GM12872 (cell line): Measurements from ENCODE around the gene ROR1.

Source experiments
- CTCF ChIP-seq: IDR thresholded peaks from 3 replicates; pipeline ENCODE4 v1.5.1; 2011; ENCODE audit warnings: low read depth, mild to moderate bottlenecking, low read length, moderate library complexity; ENCODE audit not compliant: insufficient read depth

The ROR1 gene

GRCh38 chr1:63828322-63829044 lies 54.7 kb downstream of the ROR1 start:
- no peak for TF ChIP-seq CTCF

GRCh38 chr1:63829349-63830327 lies 55.8 kb downstream of the ROR1 start:
- no peak for TF ChIP-seq CTCF

DNA sequence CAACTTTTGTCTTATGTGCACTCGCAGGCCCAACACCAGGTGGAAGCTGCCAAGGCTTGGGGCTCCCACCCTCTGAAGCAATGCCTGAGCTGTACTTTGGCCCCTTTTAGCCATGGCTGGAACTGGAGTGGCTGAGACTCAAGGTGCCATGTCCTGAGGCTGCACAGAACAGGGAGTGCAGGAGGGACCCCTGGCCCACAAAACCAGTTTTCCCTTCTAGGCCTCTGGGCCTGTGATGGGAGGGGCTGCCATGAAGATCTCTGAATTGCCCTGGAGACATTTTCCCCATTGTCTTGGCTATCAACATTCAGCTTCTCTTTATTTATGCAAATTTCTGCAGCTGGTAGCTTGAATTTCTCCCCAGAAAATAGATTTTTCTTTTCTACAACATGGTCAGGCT lies 57.6 kb downstream of the ROR1 start:
- no peak for TF ChIP-seq CTCF

DNA sequence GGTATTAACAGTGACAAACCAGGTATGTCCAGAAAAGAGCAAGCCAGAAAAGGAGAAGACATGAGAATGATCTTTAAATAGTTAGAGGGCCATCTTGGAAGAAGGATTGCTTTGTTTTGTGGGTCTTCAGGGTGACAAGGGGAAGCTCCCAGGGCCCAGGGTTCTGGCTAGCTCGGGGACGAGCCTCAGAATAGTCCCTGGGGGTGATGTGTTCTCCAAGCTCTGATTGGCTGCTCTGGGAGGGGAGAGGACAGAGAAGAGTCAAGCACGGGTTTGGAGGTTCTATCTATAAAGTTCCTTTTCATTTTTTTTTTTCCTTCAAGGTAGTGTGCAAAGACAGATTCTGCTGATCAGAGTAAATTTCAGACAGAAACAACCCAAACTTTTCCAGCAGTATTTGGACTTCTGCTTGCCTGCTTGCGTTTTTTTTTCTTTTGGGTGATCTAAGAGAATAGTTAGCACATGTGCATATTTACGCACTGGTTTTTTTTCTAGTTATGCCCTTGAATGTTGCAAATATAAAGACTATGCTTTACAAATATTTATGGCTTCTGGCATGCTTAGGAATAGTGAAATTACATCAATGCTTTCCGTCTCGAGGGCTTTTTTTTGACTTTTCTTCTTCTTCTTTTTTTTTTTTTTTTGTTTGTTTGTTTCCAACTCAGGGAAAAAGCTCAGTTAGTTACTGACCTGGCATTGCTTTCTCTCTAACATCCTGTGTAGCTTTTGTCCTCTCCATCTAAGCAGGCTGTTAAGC lies 59.7 kb downstream of the ROR1 start:
- no peak for TF ChIP-seq CTCF

GRCh38 chr1:63835128-63835527 lies 61.3 kb downstream of the ROR1 start:
- no peak for TF ChIP-seq CTCF

- no peak for TF ChIP-seq CTCF
These were observed 62.6 kb downstream of the ROR1 start for GRCh38 chr1:63836374-63836773.

GRCh38 chr1:63836830-63837229 lies 63.0 kb downstream of the ROR1 start:
- TF ChIP-seq CTCF: no peak
